Measurements from ENCODE around the gene DOP1B. TPM values are rescaled to one million over a fixed set of nuclear protein-coding genes. Genes with fewer than 3 reads are reported as not detected.

DOP1B gene
- 3.4 TPM for polyA plus RNA-seq (2013, experiment 1 of 2)
- polyA plus RNA-seq (2013, experiment 2 of 2) = 3.7 TPM

GRCh38 chr21:36156815-36157670 lies at the start of gene DOP1B:
TSS of gene DOP1B (plus strand) at chr21:36156824. CDS start at chr21:36164734, 7,910 bp downstream.
- WGBS, 2 donors (ENCODE audit: extremely low coverage in 2 of 2, insufficient read length in 2 of 2, insufficient replicate concordance in 1 of 2) = no CpG with 5 or more reads among the region's 83 CpGs
- Histone ChIP-seq H3K9me3 (replicated peaks in 1 of 2; ENCODE audit: control insufficient read depth in 2 of 2, insufficient read depth in 1 of 2, low read depth in 1 of 2, low read length in 2 of 2) (peaks cover 2 to 4% of the 10 kb centered on the region in 2 donors), H4K91ac (ENCODE audit: low read depth, low read length, poor library complexity) (no peak within 1 kb of the TSS), H3K36me3 (replicated peaks in 1 of 2; ENCODE audit: control insufficient read depth in 2 of 2, insufficient read depth in 2 of 2, low read length in 2 of 2) (no peaks in the 10 kb centered on the region), H2BK12ac (ENCODE audit: low read length) (peak within 1 kb of the TSS; percentile 30), H2AK5ac (ENCODE audit: low read depth, low read length) (peak within 1 kb of the TSS; percentile 37), H3K9ac (ENCODE audit: low read depth, low read length, poor library complexity) (peak within 1 kb of the TSS; percentile 92), H2BK5ac (ENCODE audit: low read length) (no peak within 1 kb of the TSS), H3K79me1 (ENCODE audit: low read depth, low read length) (no peaks in the 10 kb centered on the region), H3K4me1 (ENCODE audit: control insufficient read depth in 2 of 2, insufficient read depth in 1 of 2, low read depth in 1 of 2, low read length in 2 of 2) (peaks cover 5% of the 10 kb centered on the region in 2 donors), H3K18ac (ENCODE audit: low read length) (peak within 1 kb of the TSS; percentile 93), H3K4me3 (ENCODE audit: low read length in 2 of 2) (peak within 1 kb of the TSS; percentile 81 to 95), H4K8ac (ENCODE audit: low read depth, low read length) (no peak within 1 kb of the TSS), H3K27me3 (ENCODE audit: control insufficient read depth in 3 of 3, insufficient read depth in 3 of 3, low read depth in 1 of 3, low read length in 3 of 3) (peaks cover 6 to 20% (median 13%) of the 10 kb centered on the region in 3 experiments), H3K14ac (ENCODE audit: low read length) (peak within 1 kb of the TSS; percentile 94), H2BK15ac (ENCODE audit: low read length) (peak within 1 kb of the TSS; percentile 49), H3K27ac (replicated peaks; ENCODE audit: low read length) (peak within 1 kb of the TSS; percentile 71), H3K4ac (ENCODE audit: low read length) (no peak within 1 kb of the TSS), H3K23ac (ENCODE audit: low read depth, low read length, poor library complexity) (peak within 1 kb of the TSS; percentile 73), H3K4me2 (ENCODE audit: insufficient read depth, low read length, poor library complexity, severe bottlenecking) (peak within 1 kb of the TSS; percentile 89), H2AFZ (ENCODE audit: low read length) (peak within 1 kb of the TSS; percentile 98), H2BK120ac (ENCODE audit: low read depth, low read length) (no peak within 1 kb of the TSS)
- DNase-seq (ENCODE audit: low spot score) = peak; percentile 42

GRCh38 chr21:36109868-36110267 lies 46.8 kb upstream of the DOP1B start:
- H3K4ac ChIP-seq (ENCODE audit: low read length) = no peak overlapping the region
- WGBS, 2 donors (ENCODE audit: extremely low coverage in 2 of 2, insufficient read length in 2 of 2, insufficient replicate concordance in 1 of 2) = no CpG with 5 or more reads among the region's 10 CpGs
- peaks cover 0 to 26% (median 2%) of the 10 kb centered on the region in 3 experiments for H3K27me3 ChIP-seq (ENCODE audit: control insufficient read depth in 3 of 3, insufficient read depth in 3 of 3, low read depth in 1 of 3, low read length in 3 of 3)
- H3K27ac ChIP-seq (replicated peaks; ENCODE audit: low read length) = no peak overlapping the region
- no peaks in the 10 kb centered on the region for H3K9me3 ChIP-seq (replicated peaks in 1 of 2; ENCODE audit: control insufficient read depth in 2 of 2, insufficient read depth in 1 of 2, low read depth in 1 of 2, low read length in 2 of 2)
- H3K4me2 ChIP-seq (ENCODE audit: insufficient read depth, low read length, poor library complexity, severe bottlenecking) = no peak overlapping the region
- no peak overlapping the region for H4K91ac ChIP-seq (ENCODE audit: low read depth, low read length, poor library complexity)
- no peak overlapping the region for H2BK12ac ChIP-seq (ENCODE audit: low read length)
- no peak overlapping the region for H4K8ac ChIP-seq (ENCODE audit: low read depth, low read length)
- H2BK120ac ChIP-seq (ENCODE audit: low read depth, low read length) = no peak overlapping the region
- no peak overlapping the region for H3K9ac ChIP-seq (ENCODE audit: low read depth, low read length, poor library complexity)
- H2AK5ac ChIP-seq (ENCODE audit: low read depth, low read length) = no peak overlapping the region
- H3K23ac ChIP-seq (ENCODE audit: low read depth, low read length, poor library complexity) = no peak overlapping the region
- H2AFZ ChIP-seq (ENCODE audit: low read length) = no peak overlapping the region
- H3K4me1 ChIP-seq (ENCODE audit: control insufficient read depth in 2 of 2, insufficient read depth in 1 of 2, low read depth in 1 of 2, low read length in 2 of 2) = peaks cover 0 to 4% of the 10 kb centered on the region in 2 donors
- no peak overlapping the region for H3K14ac ChIP-seq (ENCODE audit: low read length)
- H3K4me3 ChIP-seq (ENCODE audit: low read length in 2 of 2) = no peak overlapping the region
- H3K79me1 ChIP-seq (ENCODE audit: low read depth, low read length) = no peaks in the 10 kb centered on the region
- H2BK15ac ChIP-seq (ENCODE audit: low read length) = no peak overlapping the region
- no peaks in the 10 kb centered on the region for H3K36me3 ChIP-seq (replicated peaks in 1 of 2; ENCODE audit: control insufficient read depth in 2 of 2, insufficient read depth in 2 of 2, low read length in 2 of 2)
- DNase-seq (ENCODE audit: low spot score) = no peak
- H3K18ac ChIP-seq (ENCODE audit: low read length) = no peak overlapping the region
- no peak overlapping the region for H2BK5ac ChIP-seq (ENCODE audit: low read length)

GRCh38 chr21:36111238-36111637 lies 45.4 kb upstream of the DOP1B start:
- H3K27ac ChIP-seq (replicated peaks; ENCODE audit: low read length) = no peak overlapping the region
- H4K91ac ChIP-seq (ENCODE audit: low read depth, low read length, poor library complexity) = no peak overlapping the region
- H3K23ac ChIP-seq (ENCODE audit: low read depth, low read length, poor library complexity) = no peak overlapping the region
- H3K27me3 ChIP-seq (ENCODE audit: control insufficient read depth in 3 of 3, insufficient read depth in 3 of 3, low read depth in 1 of 3, low read length in 3 of 3) = peaks cover 0 to 18% (median 2%) of the 10 kb centered on the region in 3 experiments
- H2BK15ac ChIP-seq (ENCODE audit: low read length) = no peak overlapping the region
- H2BK12ac ChIP-seq (ENCODE audit: low read length) = no peak overlapping the region
- H2AK5ac ChIP-seq (ENCODE audit: low read depth, low read length) = no peak overlapping the region
- H3K14ac ChIP-seq (ENCODE audit: low read length) = no peak overlapping the region
- WGBS, 2 donors (ENCODE audit: extremely low coverage in 2 of 2, insufficient read length in 2 of 2, insufficient replicate concordance in 1 of 2) = no CpG with 5 or more reads among the region's 8 CpGs
- H2BK120ac ChIP-seq (ENCODE audit: low read depth, low read length) = no peak overlapping the region
- no peak overlapping the region for H2BK5ac ChIP-seq (ENCODE audit: low read length)
- H3K4me3 ChIP-seq (ENCODE audit: low read length in 2 of 2) = no peak overlapping the region
- H3K9me3 ChIP-seq (replicated peaks in 1 of 2; ENCODE audit: control insufficient read depth in 2 of 2, insufficient read depth in 1 of 2, low read depth in 1 of 2, low read length in 2 of 2) = no peaks in the 10 kb centered on the region
- no peaks in the 10 kb centered on the region for H3K36me3 ChIP-seq (replicated peaks in 1 of 2; ENCODE audit: control insufficient read depth in 2 of 2, insufficient read depth in 2 of 2, low read length in 2 of 2)
- DNase-seq (ENCODE audit: low spot score) = no peak
- no peak overlapping the region for H3K9ac ChIP-seq (ENCODE audit: low read depth, low read length, poor library complexity)
- no peak overlapping the region for H3K4me2 ChIP-seq (ENCODE audit: insufficient read depth, low read length, poor library complexity, severe bottlenecking)
- no peak overlapping the region for H2AFZ ChIP-seq (ENCODE audit: low read length)
- no peaks in the 10 kb centered on the region for H3K4me1 ChIP-seq (ENCODE audit: control insufficient read depth in 2 of 2, insufficient read depth in 1 of 2, low read depth in 1 of 2, low read length in 2 of 2)
- no peak overlapping the region for H3K4ac ChIP-seq (ENCODE audit: low read length)
- H4K8ac ChIP-seq (ENCODE audit: low read depth, low read length) = no peak overlapping the region
- no peaks in the 10 kb centered on the region for H3K79me1 ChIP-seq (ENCODE audit: low read depth, low read length)
- no peak overlapping the region for H3K18ac ChIP-seq (ENCODE audit: low read length)

- H2BK15ac ChIP-seq (ENCODE audit: low read length) = no peak overlapping the region
- H3K36me3 ChIP-seq (replicated peaks in 1 of 2; ENCODE audit: control insufficient read depth in 2 of 2, insufficient read depth in 2 of 2, low read length in 2 of 2) = no peaks in the 10 kb centered on the region
- H2AK5ac ChIP-seq (ENCODE audit: low read depth, low read length) = no peak overlapping the region
- WGBS, 2 donors (ENCODE audit: extremely low coverage in 2 of 2, insufficient read length in 2 of 2, insufficient replicate concordance in 1 of 2) = no CpG with 5 or more reads among the region's 17 CpGs
- no peak overlapping the region for H3K4me3 ChIP-seq (ENCODE audit: low read length in 2 of 2)
- H3K4me1 ChIP-seq (ENCODE audit: control insufficient read depth in 2 of 2, insufficient read depth in 1 of 2, low read depth in 1 of 2, low read length in 2 of 2) = no peaks in the 10 kb centered on the region
- H2BK12ac ChIP-seq (ENCODE audit: low read length) = no peak overlapping the region
- no peaks in the 10 kb centered on the region for H3K79me1 ChIP-seq (ENCODE audit: low read depth, low read length)
- H3K14ac ChIP-seq (ENCODE audit: low read length) = no peak overlapping the region
- no peak overlapping the region for H4K8ac ChIP-seq (ENCODE audit: low read depth, low read length)
- H2BK120ac ChIP-seq (ENCODE audit: low read depth, low read length) = no peak overlapping the region
- no peaks in the 10 kb centered on the region for H3K9me3 ChIP-seq (replicated peaks in 1 of 2; ENCODE audit: control insufficient read depth in 2 of 2, insufficient read depth in 1 of 2, low read depth in 1 of 2, low read length in 2 of 2)
- no peak overlapping the region for H3K27ac ChIP-seq (replicated peaks; ENCODE audit: low read length)
- no peak for DNase-seq (ENCODE audit: low spot score)
- no peak overlapping the region for H3K9ac ChIP-seq (ENCODE audit: low read depth, low read length, poor library complexity)
- no peak overlapping the region for H2AFZ ChIP-seq (ENCODE audit: low read length)
- no peak overlapping the region for H4K91ac ChIP-seq (ENCODE audit: low read depth, low read length, poor library complexity)
- H3K18ac ChIP-seq (ENCODE audit: low read length) = no peak overlapping the region
- H2BK5ac ChIP-seq (ENCODE audit: low read length) = no peak overlapping the region
- H3K27me3 ChIP-seq (ENCODE audit: control insufficient read depth in 3 of 3, insufficient read depth in 3 of 3, low read depth in 1 of 3, low read length in 3 of 3) = peaks cover 0 to 2% (median 0%) of the 10 kb centered on the region in 3 experiments
- H3K23ac ChIP-seq (ENCODE audit: low read depth, low read length, poor library complexity) = no peak overlapping the region
- no peak overlapping the region for H3K4ac ChIP-seq (ENCODE audit: low read length)
- H3K4me2 ChIP-seq (ENCODE audit: insufficient read depth, low read length, poor library complexity, severe bottlenecking) = no peak overlapping the region
Observed at GRCh38 chr21:36113647-36114428, 42.8 kb upstream of the DOP1B start.
